DMS53 treated with DMSO at 0.1 percent for 48 hours (cell line): ENCODE measurements around the gene PI4KA.
A peak's percentile ranks its signal among the peaks of the same experiment; 100 is the strongest.

ENCODE experiments used
- DNase-seq: peaks from one replicate; lab custom pipeline; 2025; ENCODE audit not compliant: unreplicated experiment; lab: John Stamatoyannopoulos, UW

The PI4KA gene

DNA sequence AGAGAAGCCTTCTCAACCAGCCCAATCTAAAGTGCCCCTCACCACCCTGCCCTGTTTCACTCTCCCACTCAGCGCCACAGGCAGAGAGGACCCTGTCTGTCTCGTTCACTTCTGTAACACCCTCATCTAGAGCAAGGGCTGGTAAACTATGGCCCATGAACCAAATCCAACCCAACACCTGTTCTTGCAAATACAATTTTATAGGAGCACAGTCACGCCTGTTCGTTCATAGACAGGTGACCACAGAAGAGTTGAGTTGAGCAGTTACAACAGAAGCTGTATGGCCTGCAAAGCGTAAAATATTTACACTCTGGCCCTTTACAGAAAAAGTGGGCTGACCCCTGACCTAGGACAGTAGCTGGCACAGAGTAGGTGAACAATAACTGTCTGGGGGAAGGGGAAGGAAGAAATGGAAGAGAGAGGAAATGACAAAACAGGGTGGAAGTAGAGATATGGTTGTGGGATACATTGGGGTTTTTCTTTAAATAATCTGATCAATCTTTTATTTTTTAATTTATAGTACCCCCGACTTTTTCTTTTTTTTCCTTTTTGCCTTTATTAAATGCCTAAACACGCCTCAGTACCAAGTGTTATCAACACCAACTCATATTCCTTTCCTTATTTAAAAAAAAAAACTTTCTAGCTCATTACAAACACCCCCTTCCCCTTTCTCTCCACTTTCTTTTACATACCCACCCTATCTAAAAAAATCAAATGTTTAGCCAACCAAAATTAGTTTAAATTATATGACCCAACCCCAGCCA lies 63.8 kb downstream of the PI4KA start:
- DNase-seq = no peak

- DNase-seq = no peak
Measured at GRCh38 chr22:20793748-20794649, 64.6 kb downstream of the PI4KA start.

GRCh38 chr22:20792966-20793728 lies 65.5 kb downstream of the PI4KA start:
- no peak for DNase-seq

DNA sequence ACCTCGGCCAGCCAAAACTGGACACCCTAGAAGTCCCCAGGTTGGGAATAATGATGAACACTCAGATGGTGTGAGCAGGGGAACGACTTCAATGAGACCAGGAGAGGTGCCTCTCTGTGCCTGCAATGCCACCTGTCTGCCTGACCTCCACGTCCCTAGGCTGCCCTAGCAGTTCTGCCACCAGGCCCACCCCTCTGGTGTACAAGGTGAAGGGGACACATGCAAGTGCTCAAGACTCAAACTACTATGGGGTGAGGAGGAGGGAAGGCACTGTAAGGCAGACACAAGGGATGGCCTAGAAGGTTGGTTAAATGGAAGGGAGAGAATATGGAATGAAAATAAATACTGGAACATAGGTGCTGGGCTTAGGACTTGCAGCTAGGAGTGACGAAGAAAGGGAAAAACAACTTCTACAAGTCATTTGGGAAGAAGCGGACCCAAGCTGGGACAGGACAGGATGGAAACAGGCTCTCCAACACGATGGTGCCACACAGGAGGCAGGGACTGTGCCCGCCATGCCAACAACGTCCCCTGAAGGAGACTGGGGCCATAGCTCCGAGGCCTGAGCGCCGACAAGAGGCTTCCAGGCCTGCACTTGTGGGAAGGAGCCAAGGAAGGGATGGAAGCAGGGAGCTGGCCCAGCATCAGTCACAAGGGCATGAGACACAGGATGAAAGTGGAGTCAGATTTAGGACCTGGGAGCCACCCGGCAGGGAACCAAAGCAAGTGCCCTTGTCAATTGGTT lies 66.2 kb downstream of the PI4KA start:
- DNase-seq = no peak

DNA sequence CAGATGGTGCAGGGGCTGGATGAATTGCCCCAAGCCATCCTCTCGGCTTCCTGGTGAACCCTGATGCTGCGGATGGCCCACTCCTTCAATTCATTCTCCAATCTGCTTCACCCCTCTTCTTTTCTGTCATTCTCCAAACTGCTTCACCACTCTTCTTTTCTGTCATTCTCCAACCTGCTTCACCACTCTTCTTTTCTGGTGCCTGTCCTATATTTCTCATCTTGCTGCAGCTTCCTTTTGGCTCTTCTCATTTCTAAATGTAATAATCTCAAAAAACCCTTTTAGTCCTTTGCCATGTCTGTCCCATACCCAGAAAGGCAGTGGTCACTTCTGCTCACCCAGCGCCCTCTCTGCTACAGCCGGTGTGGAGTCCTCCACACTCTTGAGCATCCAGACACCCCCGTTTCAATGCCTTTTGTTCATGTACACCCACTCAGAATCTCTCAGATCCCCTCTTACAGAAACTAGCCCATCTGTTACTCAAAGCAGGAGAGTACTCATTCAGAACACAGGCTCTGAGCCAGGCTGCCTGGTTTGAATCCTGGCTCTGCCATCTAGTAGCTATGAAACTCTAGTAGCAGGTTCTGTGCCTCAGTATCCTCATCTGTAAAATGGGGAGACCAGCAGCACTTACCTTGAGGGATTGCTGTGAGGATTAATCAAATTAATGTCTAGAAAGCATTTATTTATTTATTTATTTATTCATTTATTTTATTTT lies 69.8 kb downstream of the PI4KA start:
- DNase-seq = no peak

DNA sequence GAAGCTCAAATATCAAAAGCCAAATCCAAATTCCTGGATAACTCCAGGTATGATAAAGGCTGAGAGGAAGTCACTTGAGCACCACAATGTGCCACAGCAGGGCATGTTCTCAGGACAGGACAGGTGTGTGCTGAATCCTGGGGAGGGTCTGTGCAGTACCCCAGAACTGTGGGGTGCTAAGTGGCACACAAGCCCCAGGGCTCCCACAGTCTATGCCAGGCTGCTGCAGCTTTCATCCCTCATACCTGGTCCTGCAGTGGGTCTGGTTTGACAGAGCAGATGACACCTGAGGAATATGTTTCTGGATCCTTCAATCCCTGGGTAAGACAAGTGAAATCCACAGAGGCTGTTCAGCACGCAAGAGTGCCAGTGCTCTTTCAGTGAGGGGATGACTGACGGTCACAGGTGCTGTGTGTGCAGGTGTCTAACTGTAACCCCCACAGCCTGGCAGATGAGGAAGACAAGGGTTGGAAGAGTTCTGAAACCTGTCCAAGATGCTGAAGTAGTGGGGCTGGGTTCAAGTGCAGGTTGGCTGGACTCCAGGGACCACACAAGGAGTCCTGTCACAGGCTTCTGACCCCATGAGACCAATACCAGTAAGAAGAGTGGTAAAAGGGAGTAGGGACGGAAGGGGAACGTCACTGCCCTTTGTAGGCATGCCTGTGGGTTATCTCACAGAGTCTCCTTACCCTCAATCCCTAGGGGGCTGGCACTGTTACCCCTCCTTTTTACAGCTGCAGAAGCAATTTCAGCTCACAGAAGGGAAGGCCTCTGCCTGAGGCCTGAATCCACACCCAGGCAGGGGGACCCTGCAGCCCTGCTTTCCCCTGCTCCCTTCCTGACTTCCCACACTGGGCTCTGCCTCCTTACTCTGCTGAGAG lies 70.6 kb downstream of the PI4KA start:
- DNase-seq = no peak

DNA sequence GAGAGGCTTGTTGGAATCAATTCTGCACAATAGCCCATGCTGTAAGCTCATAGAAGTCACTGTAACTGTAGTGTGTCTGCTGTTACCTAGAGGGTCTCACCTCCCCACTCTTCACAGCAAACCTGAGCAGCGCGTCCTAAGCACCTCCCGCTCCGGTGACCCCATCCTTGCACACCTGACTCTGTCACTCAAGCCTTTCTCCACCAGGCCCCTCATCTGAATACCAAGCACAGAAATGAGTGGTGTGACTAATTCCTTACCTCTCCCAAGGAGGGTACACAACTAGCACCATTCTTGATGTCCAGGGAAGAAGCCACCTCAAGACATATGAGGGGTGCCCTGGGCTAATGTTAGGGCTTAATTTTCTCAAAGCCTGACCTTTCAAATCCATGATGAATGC lies 71.4 kb downstream of the PI4KA start:
- DNase-seq = no peak

- no peak for DNase-seq
Measured at GRCh38 chr22:20786536-20786979, 72.1 kb downstream of the PI4KA start.

DNA sequence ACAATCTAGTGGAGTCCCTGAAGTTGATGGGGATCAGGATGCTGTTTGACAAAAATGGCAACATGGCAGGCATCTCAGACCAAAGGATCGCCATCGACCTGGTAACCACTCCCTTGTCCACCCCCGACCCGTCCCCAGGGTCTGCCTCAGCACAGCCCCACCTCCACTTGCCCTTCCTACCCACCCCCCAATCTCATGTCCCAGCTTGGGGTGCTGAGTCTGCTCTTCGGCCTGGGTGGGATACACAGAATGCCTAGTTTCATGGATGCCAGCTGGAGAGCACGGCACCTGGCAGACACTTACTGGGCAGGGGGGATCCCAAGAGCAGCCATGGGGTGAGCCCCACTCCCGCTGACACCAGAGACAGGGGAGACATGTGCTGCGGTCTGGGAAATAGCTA lies 72.6 kb downstream of the PI4KA start:
- no peak for DNase-seq

- no peak for DNase-seq
Measured at GRCh38 chr22:20785415-20785814, 73.2 kb downstream of the PI4KA start.

DNA sequence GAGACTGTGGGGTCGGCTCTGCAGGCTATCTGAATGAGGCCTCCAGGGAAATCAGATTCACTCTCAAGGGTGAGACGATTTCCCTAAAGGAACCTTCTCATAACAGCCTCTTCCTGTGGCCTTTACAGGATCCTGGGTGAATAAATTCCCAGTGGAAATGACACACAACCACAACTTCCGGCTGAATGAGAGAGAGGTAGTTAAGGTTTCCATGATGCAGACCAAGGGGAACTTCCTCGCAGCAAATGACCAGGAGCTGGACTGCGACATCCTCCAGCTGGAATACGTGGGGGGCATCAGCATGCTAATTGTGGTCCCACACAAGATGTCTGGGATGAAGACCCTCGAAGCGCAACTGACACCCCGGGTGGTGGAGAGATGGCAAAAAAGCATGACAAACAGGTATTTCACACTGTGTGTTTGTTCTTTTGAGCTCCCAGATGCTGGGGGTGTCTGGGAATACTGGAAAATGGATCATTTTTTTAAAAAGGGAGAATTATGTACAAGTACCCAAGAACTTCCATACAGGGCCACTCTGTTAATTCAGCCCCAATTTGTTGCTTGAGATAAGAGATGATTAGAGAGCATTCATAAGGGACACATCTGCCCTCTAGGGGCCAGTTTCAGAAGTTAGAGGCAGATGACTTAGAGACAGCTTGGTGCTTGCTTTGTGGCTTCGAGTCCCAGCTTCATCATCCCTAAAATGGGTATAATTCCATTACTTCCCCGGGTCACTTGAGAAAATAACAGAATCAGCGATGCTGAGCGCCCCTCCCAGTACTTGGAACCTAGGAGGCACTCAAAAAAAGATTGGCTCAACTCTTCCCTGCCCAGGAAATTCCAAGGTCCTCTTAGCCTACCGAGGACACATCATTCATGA lies 74.5 kb downstream of the PI4KA start:
- DNase-seq = peak; percentile 6

DNA sequence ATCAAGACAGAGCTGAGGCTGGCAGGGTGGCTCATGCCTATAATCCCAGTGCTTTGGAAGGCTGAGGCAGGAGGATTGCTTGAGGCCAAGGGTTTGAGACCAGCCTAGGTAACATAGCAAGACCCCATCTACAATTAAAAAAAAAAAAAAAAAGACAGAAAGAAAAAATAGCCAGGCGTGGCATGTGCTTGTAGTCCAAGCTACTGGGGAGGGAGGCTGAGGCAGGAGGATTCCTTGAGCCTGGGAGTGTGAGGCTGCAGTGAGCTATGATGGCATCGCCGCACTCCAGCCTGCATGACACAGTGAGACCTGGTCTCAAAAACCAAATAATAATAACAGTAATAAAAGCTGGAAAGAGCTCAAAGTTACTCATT lies 75.3 kb downstream of the PI4KA start:
- DNase-seq = no peak

DNA sequence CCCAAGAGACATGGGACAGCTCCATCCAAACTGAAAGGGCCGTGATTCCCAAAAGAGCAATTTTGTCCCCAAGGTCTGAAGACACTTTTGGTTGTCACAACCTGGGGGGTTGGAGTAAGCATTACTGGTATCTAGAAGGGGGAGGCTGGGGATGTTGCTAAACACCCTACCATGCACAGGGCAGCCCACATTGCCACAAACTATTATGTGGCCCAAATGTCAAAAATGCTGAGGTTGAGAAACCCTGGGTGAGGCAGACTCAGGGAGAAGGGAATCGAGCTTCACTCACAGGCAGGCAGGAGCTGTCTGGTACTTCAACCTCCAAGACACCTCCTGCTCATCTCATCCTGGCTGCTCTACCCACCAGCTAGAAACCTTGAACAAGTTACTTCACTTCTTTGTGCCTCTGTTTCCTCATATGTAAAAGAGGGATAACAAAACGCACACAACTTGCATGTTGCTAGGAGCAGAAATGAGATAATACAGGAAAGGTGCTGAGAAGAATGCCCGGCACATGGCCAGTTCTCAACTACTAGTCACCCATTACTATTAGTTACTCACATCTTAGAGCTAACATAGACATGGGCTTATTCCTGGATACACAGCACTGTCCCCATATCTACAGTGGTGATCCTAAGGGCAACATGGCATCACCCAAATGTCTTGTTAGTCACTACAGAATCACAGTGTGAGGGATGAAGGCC lies 75.9 kb downstream of the PI4KA start:
- no peak for DNase-seq

DNA sequence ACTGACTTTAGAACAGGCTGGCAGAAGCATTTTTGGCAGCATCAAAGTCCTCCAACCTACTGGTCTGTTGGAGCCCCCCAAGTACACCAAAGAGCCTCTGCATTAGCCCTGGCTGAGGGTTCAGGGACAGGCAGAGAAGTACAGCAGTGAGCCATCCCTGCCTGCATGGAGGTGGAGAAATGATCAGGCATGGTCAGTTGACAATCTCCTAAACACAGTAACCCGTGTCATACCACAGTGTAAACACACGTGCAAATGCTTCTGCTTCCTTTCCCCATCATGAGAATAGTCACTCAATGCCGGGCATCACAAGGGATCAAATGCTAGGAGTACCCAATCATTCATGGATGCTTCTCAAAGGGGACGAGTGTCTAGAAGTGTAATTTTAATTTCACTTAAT lies 76.5 kb downstream of the PI4KA start:
- DNase-seq = no peak

DNA sequence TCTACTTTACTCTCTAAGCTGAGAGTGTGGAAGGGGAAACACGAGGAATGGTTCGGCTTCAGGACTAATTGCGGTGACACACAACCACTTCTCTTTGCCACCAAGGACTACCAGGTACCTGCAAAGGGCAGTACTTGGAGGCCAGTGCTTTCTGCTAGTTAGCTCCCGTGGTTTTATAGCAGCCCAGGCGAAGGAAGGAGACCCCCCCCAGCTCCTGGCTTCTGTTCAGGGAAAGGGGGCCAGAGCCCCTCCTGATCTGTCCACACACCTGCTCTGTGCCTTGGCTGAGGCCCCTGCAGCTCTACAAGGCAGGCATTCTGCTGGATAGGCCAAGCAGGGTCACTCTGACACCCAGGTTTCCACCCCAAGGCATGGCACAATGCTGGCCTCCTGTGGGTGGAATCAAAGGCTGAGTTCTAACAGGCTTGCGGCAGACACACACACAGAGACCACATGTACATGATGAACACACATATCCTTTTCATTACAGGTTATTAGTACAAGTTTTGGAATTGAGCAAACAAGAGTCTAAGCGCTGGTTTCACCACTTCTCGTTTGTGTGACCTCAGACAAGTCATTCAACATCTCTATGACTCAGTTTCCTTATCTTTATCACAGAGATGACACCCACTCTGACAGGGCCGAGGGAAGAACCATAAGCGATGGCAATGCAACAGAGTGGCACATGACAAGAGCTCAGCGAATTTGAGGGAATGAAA lies 77.2 kb downstream of the PI4KA start:
- DNase-seq = no peak

DNA sequence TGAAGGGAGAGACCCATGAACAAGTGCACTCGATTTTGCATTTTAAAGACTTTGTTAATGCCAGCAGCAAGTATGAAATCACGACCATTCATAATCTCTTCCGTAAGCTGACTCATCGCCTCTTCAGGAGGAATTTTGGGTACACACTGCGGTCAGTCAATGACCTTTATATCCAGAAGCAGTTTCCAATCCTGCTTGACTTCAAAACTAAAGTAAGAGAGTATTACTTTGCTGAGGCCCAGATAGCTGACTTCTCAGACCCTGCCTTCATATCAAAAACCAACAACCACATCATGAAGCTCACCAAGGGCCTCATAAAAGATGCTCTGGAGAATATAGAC lies 78.8 kb downstream of the PI4KA start:
- no peak for DNase-seq
